Liver (tissue), 3 donors: ENCODE results near the gene MACROD1.

Experiments
- FOXA1 ChIP-seq: IDR thresholded peaks from 2 replicates; pipeline ENCODE4 v1.6.1; 2016; ENCODE audit warnings: antibody characterized with exemption
- GABPA ChIP-seq, 2 donors: IDR thresholded peaks in 1 of 2; conservative IDR thresholded peaks in 1 of 2; 2 replicates each; pipeline ENCODE4 v1.6.1; 2016; ENCODE audit warnings: antibody characterized with exemption in 2 of 2, mild to moderate bottlenecking in 1 of 2, moderate library complexity in 1 of 2
- HNF4G ChIP-seq: IDR thresholded peaks from 2 replicates; pipeline ENCODE4 v1.6.1; 2016; ENCODE audit warnings: antibody characterized with exemption
- JUND ChIP-seq, 2 donors: IDR thresholded peaks; 2 replicates each; pipeline ENCODE4 v1.6.1; 2016; ENCODE audit warnings: antibody characterized with exemption in 2 of 2
- NR2F2 ChIP-seq: IDR thresholded peaks from 2 replicates; pipeline ENCODE4 v1.6.1; 2016; ENCODE audit warnings: antibody characterized with exemption
- RAD21 ChIP-seq, 2 donors: IDR thresholded peaks; 2 replicates each; pipeline ENCODE4 v1.6.1; 2016; ENCODE audit warnings: antibody characterized with exemption in 2 of 2, mild to moderate bottlenecking in 2 of 2
- YY1 ChIP-seq: IDR thresholded peaks from 2 replicates; pipeline ENCODE4 v1.6.1; 2016; ENCODE audit warnings: antibody characterized with exemption, mild to moderate bottlenecking
- TF ChIP-seq, protein P1 (sequence below): fragments of 150-350 bp; IDR thresholded peaks from 2 replicates; pipeline ENCODE4 v1.5.1; 2017; ENCODE audit warnings: improper control_type of control experiment, low read depth, low read length; ENCODE audit not compliant: missing input control
- donor health status: healthy.
- donor health status: healthy.

GRCh38 chr11:64005691-64006090, 160.2 kb downstream of the MACROD1 start:
- TF ChIP-seq HNF4G, result no peak
- TF ChIP-seq, protein P1, sequence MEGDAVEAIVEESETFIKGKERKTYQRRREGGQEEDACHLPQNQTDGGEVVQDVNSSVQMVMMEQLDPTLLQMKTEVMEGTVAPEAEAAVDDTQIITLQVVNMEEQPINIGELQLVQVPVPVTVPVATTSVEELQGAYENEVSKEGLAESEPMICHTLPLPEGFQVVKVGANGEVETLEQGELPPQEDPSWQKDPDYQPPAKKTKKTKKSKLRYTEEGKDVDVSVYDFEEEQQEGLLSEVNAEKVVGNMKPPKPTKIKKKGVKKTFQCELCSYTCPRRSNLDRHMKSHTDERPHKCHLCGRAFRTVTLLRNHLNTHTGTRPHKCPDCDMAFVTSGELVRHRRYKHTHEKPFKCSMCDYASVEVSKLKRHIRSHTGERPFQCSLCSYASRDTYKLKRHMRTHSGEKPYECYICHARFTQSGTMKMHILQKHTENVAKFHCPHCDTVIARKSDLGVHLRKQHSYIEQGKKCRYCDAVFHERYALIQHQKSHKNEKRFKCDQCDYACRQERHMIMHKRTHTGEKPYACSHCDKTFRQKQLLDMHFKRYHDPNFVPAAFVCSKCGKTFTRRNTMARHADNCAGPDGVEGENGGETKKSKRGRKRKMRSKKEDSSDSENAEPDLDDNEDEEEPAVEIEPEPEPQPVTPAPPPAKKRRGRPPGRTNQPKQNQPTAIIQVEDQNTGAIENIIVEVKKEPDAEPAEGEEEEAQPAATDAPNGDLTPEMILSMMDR, result no peak
- no peak for TF ChIP-seq RAD21 (IDR thresholded peaks at IDR 0.05)
- TF ChIP-seq NR2F2, result no peak
- no peak for TF ChIP-seq JUND (IDR thresholded peaks at IDR 0.05)
- no peak for TF ChIP-seq GABPA (IDR thresholded peaks at IDR 0.05 in 1 of 2, conservative IDR thresholded peaks at IDR 0.05 in 1 of 2)
- no peak for TF ChIP-seq YY1
- no peak for TF ChIP-seq FOXA1
